Activated CD4-positive, alpha-beta T cell treated with anti-CD3 and anti-CD28 coated beads for 24 hours (primary cell): ENCODE measurements around the gene HDAC7.
"Not testable (repeated sequence)": the region's sequence is repeated elsewhere in the genome, so short reads cannot be mapped to it uniquely, and the experiment has no call there.

Experiments
- DNase-seq, 2 donors: peaks; one replicate each; pipeline ENCODE4 v3.0.0-alpha.2; 2020; ENCODE audit warnings: low read depth in 2 of 2

The HDAC7 gene

GRCh38 chr12:47849261-47849660 lies 29.6 kb upstream of the HDAC7 start:
- no peak for DNase-seq

GRCh38 chr12:47848853-47849252 lies 29.1 kb upstream of the HDAC7 start:
- DNase-seq, result no peak

- no peak for DNase-seq
Observed at GRCh38 chr12:47846294-47846996, 26.7 kb upstream of the HDAC7 start.

GRCh38 chr12:47845081-47845480 lies 25.4 kb upstream of the HDAC7 start:
- DNase-seq, result no peak

GRCh38 chr12:47844264-47845019 lies 24.7 kb upstream of the HDAC7 start:
- no peak for DNase-seq

- DNase-seq, result no peak
Observed at GRCh38 chr12:47843226-47843980, 23.7 kb upstream of the HDAC7 start.

- not testable (repeated sequence) for DNase-seq
Observed at GRCh38 chr12:47842543-47842942, 22.8 kb upstream of the HDAC7 start.

GRCh38 chr12:47841910-47842309 lies 22.2 kb upstream of the HDAC7 start:
- DNase-seq, result no peak

- DNase-seq, result no peak
Observed at GRCh38 chr12:47841501-47841900, 21.8 kb upstream of the HDAC7 start.

GRCh38 chr12:47840571-47840970 lies 20.9 kb upstream of the HDAC7 start:
- DNase-seq, result no peak

- no peak for DNase-seq
Observed at GRCh38 chr12:47839214-47839876, 19.6 kb upstream of the HDAC7 start.

- no peak for DNase-seq
Observed at GRCh38 chr12:47838286-47838931, 18.7 kb upstream of the HDAC7 start.

GRCh38 chr12:47837190-47838171 lies 17.8 kb upstream of the HDAC7 start:
- DNase-seq, result peak in 1 of 2 donors; percentile 62

- no peak for DNase-seq
Observed at GRCh38 chr12:47835831-47836155, 16.1 kb upstream of the HDAC7 start.

GRCh38 chr12:47835006-47835830 lies 15.5 kb upstream of the HDAC7 start:
- DNase-seq, result no peak

- DNase-seq, result no peak
Observed at GRCh38 chr12:47834199-47834903, 14.6 kb upstream of the HDAC7 start.

- no peak for DNase-seq
Observed at GRCh38 chr12:47833591-47834012, 13.9 kb upstream of the HDAC7 start.

- DNase-seq, result peak; percentile 60 to 72
Observed at GRCh38 chr12:47832263-47832933, 12.7 kb upstream of the HDAC7 start.
